ENCODE measurements around the gene AXDND1. TPM values are rescaled to one million over a fixed set of nuclear protein-coding genes. Genes with fewer than 3 reads are reported as not detected.

Gene AXDND1
- total and polyA plus RNA-seq, 9 of the 15 experiments (the other 6 are each of a cell fraction or from before 2014, with no cell fraction given) = 0.03 to 0.13 (median 0.06) TPM; not detected in 5

GRCh38 chr1:179548666-179549367 is 183.0 kb downstream of the AXDND1 start:
- 0% methylated on average over 3 of the region's 3 CpGs for WGBS (ENCODE audit: insufficient coverage, low coverage, missing lambda C conversion rate)
- Histone ChIP-seq H3K79me2 (ENCODE audit: control insufficient read depth, insufficient read depth, low read length) (no peaks in the 10 kb centered on the region), H3K36me3 (ENCODE audit: control insufficient read depth, insufficient read depth, low read length) (no peaks in the 10 kb centered on the region), H3K9ac (ENCODE audit: insufficient read depth in 1 of 2, low read depth in 2 of 2, low read length in 2 of 2) (no peak overlapping the region), H2AFZ (ENCODE audit: low read depth, low read length) (no peak overlapping the region), H3K4me3 (no peak overlapping the region), H3K4me2 (ENCODE audit: insufficient read depth, low read length) (no peak overlapping the region), H3K9me3 (replicated peaks; ENCODE audit: control insufficient read depth, insufficient read depth, low read depth, low read length) (no peaks in the 10 kb centered on the region), H3K4me1 (replicated peaks in 1 of 2; ENCODE audit: control insufficient read depth in 2 of 2, insufficient read depth in 2 of 2, low read length in 2 of 2) (no peaks in the 10 kb centered on the region), H4K20me1 (replicated peaks; ENCODE audit: control insufficient read depth, insufficient read depth, low read length) (no peaks in the 10 kb centered on the region; the same call in 1 of the 2 replicates), H3K27ac (ENCODE audit: extremely low read depth, low read depth, low read length) (no peak overlapping the region), H3K27me3 (ENCODE audit: control insufficient read depth in 2 of 2, insufficient read depth in 2 of 2, low read length in 2 of 2) (no peaks in the 10 kb centered on the region; a peak in 1 of 5 replicates), H3K9me1 (ENCODE audit: control insufficient read depth, insufficient read depth, low read length) (no peaks in the 10 kb centered on the region)
- ATAC-seq (no peak), FAIRE-seq (no peak), DNase-seq (ENCODE audit: extremely low read depth in 1 of 4, low spot score in 3 of 4) (no peak)
- in situ Hi-C loops (cut with MboI) (no loop called here), intact Hi-C loops (cut with micrococcal nuclease) (no loop called here)
- ChIA-PET CTCF (ENCODE audit: low intra/inter-chr PET ratio) (no interaction called here), POLR2A (interaction anchor here (0.6 kb wide), 1 partner anchor 865 kb away, joined by 3 read pairs; no protein-coding TSS in a partner anchor)
- BruUV-seq (replicated peaks) = no TSS peak
- TF ChIP-seq ZNF24 (IDR thresholded peaks at IDR 0.05) (no peak), MLLT1 (IDR thresholded peaks at IDR 0.05) (no peak), BCLAF1 (IDR thresholded peaks at IDR 0.05; ENCODE audit: borderline replicate concordance in 1 of 2, control insufficient read depth in 1 of 2, low read depth in 2 of 2, low read length in 1 of 2) (no peak), ZBTB33 (CRISPR knock-in tag; IDR thresholded peaks at IDR 0.05) (no peak), SP2 (IDR thresholded peaks at IDR 0.05; ENCODE audit: extremely low read depth, low read depth, low read length, poor library complexity, severe bottlenecking) (no peak), HNRNPL (IDR thresholded peaks at IDR 0.05; ENCODE audit: low read depth, low read length) (no peak), RB1 (IDR thresholded peaks at IDR 0.05; ENCODE audit: low read depth) (no peak), TBP (optimal IDR thresholded peaks at IDR 0.05; ENCODE audit: low read depth, low read length) (no peak), SNRNP70 (optimal IDR thresholded peaks at IDR 0.05; ENCODE audit: low read depth, low read length) (no peak), TOE1 (IDR thresholded peaks at IDR 0.05; ENCODE audit: borderline replicate concordance) (no peak), TOE1 (CRISPR knock-in tag; IDR thresholded peaks at IDR 0.05; ENCODE audit: borderline replicate concordance, low read depth) (no peak)
- TF ChIP-seq, protein P1, sequence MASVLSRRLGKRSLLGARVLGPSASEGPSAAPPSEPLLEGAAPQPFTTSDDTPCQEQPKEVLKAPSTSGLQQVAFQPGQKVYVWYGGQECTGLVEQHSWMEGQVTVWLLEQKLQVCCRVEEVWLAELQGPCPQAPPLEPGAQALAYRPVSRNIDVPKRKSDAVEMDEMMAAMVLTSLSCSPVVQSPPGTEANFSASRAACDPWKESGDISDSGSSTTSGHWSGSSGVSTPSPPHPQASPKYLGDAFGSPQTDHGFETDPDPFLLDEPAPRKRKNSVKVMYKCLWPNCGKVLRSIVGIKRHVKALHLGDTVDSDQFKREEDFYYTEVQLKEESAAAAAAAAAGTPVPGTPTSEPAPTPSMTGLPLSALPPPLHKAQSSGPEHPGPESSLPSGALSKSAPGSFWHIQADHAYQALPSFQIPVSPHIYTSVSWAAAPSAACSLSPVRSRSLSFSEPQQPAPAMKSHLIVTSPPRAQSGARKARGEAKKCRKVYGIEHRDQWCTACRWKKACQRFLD (CRISPR knock-in tag; IDR thresholded peaks at IDR 0.05) = no peak

Data from K562 (cell line).